Fibroblast of mammary gland (primary cell): Measurements from ENCODE around the gene DAPK1.
"Not testable (repeated sequence)": the region's sequence is repeated elsewhere in the genome, so short reads cannot be mapped to it uniquely, and the experiment has no call there.

Experiments
- DNase-seq: peaks from one replicate; pipeline ENCODE4 v3.0.0-alpha.2; 2010; ENCODE audit warnings: low read depth
- H3K4me3 ChIP-seq: 2 replicates; pipeline ENCODE4 v1.5.1; 2011; ENCODE audit warnings: low read depth, mild to moderate bottlenecking, low read length, moderate library complexity; ENCODE audit not compliant: control insufficient read depth
- TF ChIP-seq, protein P1 (sequence below): conservative IDR thresholded peaks from 2 replicates; pipeline ENCODE4 v1.5.1; 2011; ENCODE audit warnings: low read depth, low read length, inconsistent platforms; ENCODE audit not compliant: control insufficient read depth, insufficient read depth

DAPK1 gene

GRCh38 chr9:87497080-87497603 is 525 bp upstream of the DAPK1 start:
- H3K4me3 ChIP-seq, result peak overlapping the region; percentile 34
- TF ChIP-seq, protein P1, sequence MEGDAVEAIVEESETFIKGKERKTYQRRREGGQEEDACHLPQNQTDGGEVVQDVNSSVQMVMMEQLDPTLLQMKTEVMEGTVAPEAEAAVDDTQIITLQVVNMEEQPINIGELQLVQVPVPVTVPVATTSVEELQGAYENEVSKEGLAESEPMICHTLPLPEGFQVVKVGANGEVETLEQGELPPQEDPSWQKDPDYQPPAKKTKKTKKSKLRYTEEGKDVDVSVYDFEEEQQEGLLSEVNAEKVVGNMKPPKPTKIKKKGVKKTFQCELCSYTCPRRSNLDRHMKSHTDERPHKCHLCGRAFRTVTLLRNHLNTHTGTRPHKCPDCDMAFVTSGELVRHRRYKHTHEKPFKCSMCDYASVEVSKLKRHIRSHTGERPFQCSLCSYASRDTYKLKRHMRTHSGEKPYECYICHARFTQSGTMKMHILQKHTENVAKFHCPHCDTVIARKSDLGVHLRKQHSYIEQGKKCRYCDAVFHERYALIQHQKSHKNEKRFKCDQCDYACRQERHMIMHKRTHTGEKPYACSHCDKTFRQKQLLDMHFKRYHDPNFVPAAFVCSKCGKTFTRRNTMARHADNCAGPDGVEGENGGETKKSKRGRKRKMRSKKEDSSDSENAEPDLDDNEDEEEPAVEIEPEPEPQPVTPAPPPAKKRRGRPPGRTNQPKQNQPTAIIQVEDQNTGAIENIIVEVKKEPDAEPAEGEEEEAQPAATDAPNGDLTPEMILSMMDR, result no peak
- DNase-seq, result no peak

GRCh38 chr9:87498046-87498810 is 561 bp downstream of the DAPK1 start:
- peak overlapping the region; percentile 34 for H3K4me3 ChIP-seq
- TF ChIP-seq, protein P1, result no peak
- DNase-seq, result peak; percentile 8

GRCh38 chr9:87498811-87499360 is 1.2 kb downstream of the DAPK1 start:
- peak overlapping the region; percentile 34 for H3K4me3 ChIP-seq

GRCh38 chr9:87499424-87500017 is 1.9 kb downstream of the DAPK1 start:
- no peak for DNase-seq
- peak overlapping the region; percentile 34 for H3K4me3 ChIP-seq
- TF ChIP-seq, protein P1, result no peak

More at GRCh38 chr9:87498811-87499360, 1.2 kb downstream of the DAPK1 start:
- no peak for DNase-seq
- TF ChIP-seq, protein P1, result no peak

GRCh38 chr9:87500491-87501270 is 3.0 kb downstream of the DAPK1 start:
- H3K4me3 ChIP-seq, result no peak overlapping the region
- TF ChIP-seq, protein P1, result no peak
- DNase-seq, result peak; percentile 9

DNA sequence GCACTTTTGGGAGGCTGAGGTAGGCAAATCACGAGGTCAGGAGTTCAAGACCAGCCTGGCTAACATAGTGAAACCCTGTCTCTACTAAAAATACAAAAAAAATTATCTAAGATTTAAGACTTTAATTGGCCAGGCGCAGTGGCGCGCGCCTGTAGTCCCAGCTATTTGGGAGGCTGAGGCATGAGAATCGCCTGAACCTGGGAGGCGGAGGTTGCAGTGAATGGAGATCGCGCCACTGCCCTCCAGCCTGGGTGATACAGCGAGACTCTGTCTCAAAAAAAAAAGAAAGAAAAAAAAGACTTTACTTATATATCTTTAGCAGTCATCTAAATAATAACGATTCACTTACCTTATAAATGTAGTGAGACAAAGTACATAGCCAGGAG is 3.6 kb downstream of the DAPK1 start:
- DNase-seq, H3K4me3 ChIP-seq: not testable (repeated sequence)
